H9 (cell line): ENCODE results near the gene AKR7A3. TPM values are rescaled to one million over a fixed set of nuclear protein-coding genes. Genes with fewer than 3 reads are reported as not detected.

Experiments
- DNase-seq: peaks from one replicate; pipeline ENCODE4 v3.0.0-alpha.2; 2017
- H2AFZ ChIP-seq: one replicate; pipeline ENCODE4 v1.6.1; 2013; ENCODE audit warnings: mild to moderate bottlenecking, low read length, control low read depth, moderate library complexity
- H2AK5ac ChIP-seq: 2 replicates; pipeline ENCODE4 v1.6.1; 2013; ENCODE audit warnings: low read length, control low read depth, mixed read lengths; ENCODE audit not compliant: insufficient read length
- H2BK120ac ChIP-seq: one replicate; pipeline ENCODE4 v1.6.1; 2013; ENCODE audit warnings: low read depth, mild to moderate bottlenecking, low read length, control low read depth, inconsistent platforms; ENCODE audit not compliant: poor library complexity, severe bottlenecking
- H2BK12ac ChIP-seq: 2 replicates; pipeline ENCODE4 v1.6.1; 2013; ENCODE audit warnings: low read length, control low read depth, mixed read lengths, low read depth; ENCODE audit not compliant: insufficient read length
- H2BK15ac ChIP-seq: 2 replicates; pipeline ENCODE4 v1.6.1; 2013; ENCODE audit warnings: low read depth, low read length, control low read depth
- H2BK20ac ChIP-seq: one replicate; pipeline ENCODE4 v1.6.1; 2013; ENCODE audit warnings: low read depth, mild to moderate bottlenecking, low read length, control low read depth, inconsistent platforms; ENCODE audit not compliant: poor library complexity, severe bottlenecking
- H2BK5ac ChIP-seq: 2 replicates; pipeline ENCODE4 v1.6.1; 2013; ENCODE audit warnings: low read length, control low read depth, mixed read lengths; ENCODE audit not compliant: insufficient read length
- H3K14ac ChIP-seq: 2 replicates; pipeline ENCODE4 v1.6.1; 2013; ENCODE audit warnings: low read length, control low read depth; ENCODE audit not compliant: insufficient read depth
- H3K18ac ChIP-seq: 2 replicates; pipeline ENCODE4 v1.6.1; 2013; ENCODE audit warnings: low read depth, mild to moderate bottlenecking, mixed read lengths, low read length, control low read depth; ENCODE audit not compliant: insufficient read length
- H3K23ac ChIP-seq: 2 replicates; pipeline ENCODE4 v1.6.1; 2013; ENCODE audit warnings: low read length, control low read depth, mixed read lengths, low read depth; ENCODE audit not compliant: insufficient read length
- H3K23me2 ChIP-seq: 2 replicates; pipeline ENCODE4 v1.6.1; 2013; ENCODE audit warnings: low read depth, mild to moderate bottlenecking, mixed read lengths, low read length, control low read depth; ENCODE audit not compliant: insufficient read length, poor library complexity, severe bottlenecking
- H3K27ac ChIP-seq: 2 replicates; pipeline ENCODE4 v1.5.1; 2013; ENCODE audit warnings: low read length, control low read depth, mixed read lengths, low read depth; ENCODE audit not compliant: insufficient read length
- H3K27me3 ChIP-seq: 2 replicates; pipeline ENCODE4 v1.6.1; 2013; ENCODE audit warnings: low read length, control low read depth, inconsistent platforms; ENCODE audit not compliant: insufficient read depth
- H3K4ac ChIP-seq: 2 replicates; pipeline ENCODE4 v1.6.1; 2013; ENCODE audit warnings: low read depth, mild to moderate bottlenecking, control low read depth, inconsistent platforms, low read length, moderate library complexity
- H3K4me1 ChIP-seq: 2 replicates; pipeline ENCODE4 v1.6.1; 2013; ENCODE audit warnings: low read length, control low read depth, inconsistent platforms; ENCODE audit not compliant: insufficient read depth
- H3K4me2 ChIP-seq: 2 replicates; pipeline ENCODE4 v1.6.1; 2013; ENCODE audit warnings: low read length, control low read depth, mixed read lengths; ENCODE audit not compliant: insufficient read length, insufficient read depth
- H3K56ac ChIP-seq: 2 replicates; pipeline ENCODE4 v1.6.1; 2013; ENCODE audit warnings: low read depth, mild to moderate bottlenecking, mixed read lengths, low read length, control low read depth; ENCODE audit not compliant: insufficient read length
- H3K79me1 ChIP-seq: 2 replicates; pipeline ENCODE4 v1.6.1; 2013; ENCODE audit warnings: low read depth, mild to moderate bottlenecking, moderate library complexity, low read length, control low read depth, inconsistent platforms; ENCODE audit not compliant: insufficient read depth, poor library complexity, severe bottlenecking
- H3K79me2 ChIP-seq: 2 replicates; pipeline ENCODE4 v1.6.1; 2013; ENCODE audit warnings: low read length, control low read depth, inconsistent platforms; ENCODE audit not compliant: insufficient read depth
- H3K9ac ChIP-seq: 2 replicates; pipeline ENCODE4 v1.6.1; 2013; ENCODE audit warnings: low read length, control low read depth, mixed read lengths; ENCODE audit not compliant: insufficient read length; ENCODE audit errors: extremely low read depth
- H3K9me3 ChIP-seq: one replicate; pipeline ENCODE4 v1.6.1; 2013; ENCODE audit warnings: low read depth, low read length, inconsistent platforms; ENCODE audit not compliant: control insufficient read depth
- H3T11ph ChIP-seq: one replicate; pipeline ENCODE4 v1.6.1; 2013; ENCODE audit warnings: mild to moderate bottlenecking, low read length, control low read depth, inconsistent platforms
- H4K20me1 ChIP-seq: one replicate; pipeline ENCODE4 v1.6.1; 2013; ENCODE audit not compliant: control insufficient read depth, insufficient read length, insufficient read depth
- H4K5ac ChIP-seq: 2 replicates; pipeline ENCODE4 v1.6.1; 2013; ENCODE audit warnings: low read depth, mild to moderate bottlenecking, mixed read lengths, low read length, control low read depth; ENCODE audit not compliant: insufficient read length
- H4K8ac ChIP-seq: replicated peaks from 2 replicates; pipeline ENCODE4 v1.6.1; 2013; ENCODE audit warnings: low read length, control low read depth, mixed read lengths, low read depth; ENCODE audit not compliant: insufficient read length
- H4K91ac ChIP-seq: 2 replicates; pipeline ENCODE4 v1.6.1; 2013; ENCODE audit warnings: low read depth, mild to moderate bottlenecking, moderate library complexity, mixed read lengths, low read length, control low read depth; ENCODE audit not compliant: insufficient read length
- H3K27ac Mint-ChIP-seq, 3 experiments: 2 replicates in 2 of 3; 3 replicates in 1 of 3; pipeline ENCODE4 v1.8.0; 2020 to 2021; ENCODE audit warnings: mixed read lengths in 3 of 3, mild to moderate bottlenecking in 1 of 3, moderate library complexity in 1 of 3
- H3K27me3 Mint-ChIP-seq: 2 replicates; pipeline ENCODE4 v1.8.0; 2021; ENCODE audit warnings: low read depth, mild to moderate bottlenecking, moderate library complexity, mixed read lengths
- H3K36me3 Mint-ChIP-seq, 3 experiments: 2 replicates in 2 of 3; 3 replicates in 1 of 3; pipeline ENCODE4 v1.8.0; 2020 to 2021; ENCODE audit warnings: low read depth in 3 of 3, mixed read lengths in 3 of 3; ENCODE audit not compliant: insufficient read depth in 1 of 3
- H3K4me1 Mint-ChIP-seq, 2 experiments: 2 replicates each; pipeline ENCODE4 v1.8.0; 2020; ENCODE audit warnings: mixed read lengths in 2 of 2
- H3K4me3 Mint-ChIP-seq, 2 experiments: 2 replicates in 1 of 2; 3 replicates in 1 of 2; pipeline ENCODE4 v1.8.0; 2020 to 2021; ENCODE audit warnings: mild to moderate bottlenecking in 2 of 2, mixed read lengths in 2 of 2, moderate library complexity in 1 of 2
- H3K9me3 Mint-ChIP-seq, 2 experiments: 2 replicates in 1 of 2; 3 replicates in 1 of 2; pipeline ENCODE4 v1.8.0; 2020; ENCODE audit warnings: mild to moderate bottlenecking in 2 of 2, mixed read lengths in 2 of 2, moderate library complexity in 1 of 2
- WGBS: extraction: QIAGEN DNeasy Blood & Tissue Kit; methylation state at CpG from one replicate; pipeline ENCODE4 v1.1.7; 2013; ENCODE audit warnings: missing lambda C conversion rate, low lambda C conversion rate, mixed read lengths; ENCODE audit not compliant: insufficient read length; ENCODE audit errors: extremely low coverage; 5-methylcytosine and 5-hydroxymethylcytosine counted together
- total RNA-seq: library from RNA; stranded (reverse); gene quantifications from 2 replicates; pipeline ENCODE4 v1.2.1, GENCODE V29; 2021
- TF ChIP-seq, protein P1 (sequence below): fragments of 200-600 bp; sonication (generic); conservative IDR thresholded peaks from 3 replicates; pipeline ENCODE4 v1.8.0; 2021; ENCODE audit warnings: antibody characterized with exemption, mild to moderate bottlenecking

AKR7A3 gene
- total RNA-seq, 1 experiment from 2014 or later: 0.74 TPM

DNA sequence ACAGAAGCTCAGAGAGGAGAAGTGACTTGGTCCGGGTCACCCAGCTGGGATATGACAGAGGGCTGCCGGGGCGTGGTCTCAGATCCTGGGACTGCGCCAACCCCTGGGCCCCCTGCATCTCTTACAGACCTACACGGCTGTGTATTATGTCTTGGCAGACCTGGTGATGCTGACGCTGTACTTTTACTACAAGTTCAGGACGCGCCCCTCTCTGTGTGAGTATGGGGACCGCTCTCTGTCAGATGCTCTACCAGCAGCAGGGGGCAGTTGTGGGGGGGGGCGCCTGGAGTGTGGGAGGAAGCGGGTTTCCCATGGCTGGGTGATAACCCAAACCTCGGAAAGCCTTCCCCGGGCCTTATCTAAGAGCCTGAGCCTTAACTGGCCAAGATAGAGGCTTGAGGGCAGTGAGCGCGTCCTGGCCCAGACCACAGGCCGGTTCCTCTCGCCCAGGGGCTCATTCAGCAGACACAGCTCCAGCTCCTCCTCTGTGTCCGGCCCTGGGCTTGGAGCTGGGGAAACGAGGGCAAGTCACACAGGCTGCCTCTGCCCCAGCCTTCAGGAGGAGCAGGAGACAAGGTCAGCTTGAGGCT, 36.9 kb upstream of the AKR7A3 start:
- Histone ChIP-seq H3K79me1 (no peaks in the 10 kb centered on the region), H2BK20ac (no peak overlapping the region), H3K14ac (no peak overlapping the region), H3K4ac (no peak overlapping the region), H3K4me1 (no peaks in the 10 kb centered on the region), H3K23me2 (no peaks in the 10 kb centered on the region), H3K27ac (no peak overlapping the region), H3K9me3 (no peaks in the 10 kb centered on the region), H3K9ac (no peak overlapping the region), H4K20me1 (no peaks in the 10 kb centered on the region), H2BK5ac (no peak overlapping the region), H4K5ac (no peak overlapping the region), H3K23ac (no peak overlapping the region), H3K27me3 (no peaks in the 10 kb centered on the region), H3K79me2 (no peaks in the 10 kb centered on the region), H2AK5ac (no peak overlapping the region), H2BK12ac (no peak overlapping the region), H4K8ac (no peak overlapping the region), H3K4me2 (no peak overlapping the region), H4K91ac (no peak overlapping the region), H2AFZ (no peak overlapping the region), H3K56ac (no peak overlapping the region), H3K18ac (no peak overlapping the region), H3T11ph (no peak overlapping the region), H2BK120ac (no peak overlapping the region), H2BK15ac (no peak overlapping the region)
- peaks cover 12 to 35% (median 31%) of the 10 kb centered on the region in 3 experiments; a peak in 6 of 7 replicates for H3K36me3 Mint-ChIP-seq
- H3K27ac Mint-ChIP-seq: no peak overlapping the region
- DNase-seq: peak; percentile 17
- no peaks in the 10 kb centered on the region for H3K4me1 Mint-ChIP-seq
- no peak overlapping the region for H3K4me3 Mint-ChIP-seq
- H3K9me3 Mint-ChIP-seq: no peaks in the 10 kb centered on the region
- no peaks in the 10 kb centered on the region; the same call in 1 of the 2 replicates for H3K27me3 Mint-ChIP-seq
- no CpG with 5 or more reads among the region's 19 CpGs for WGBS
- TF ChIP-seq, protein P1, sequence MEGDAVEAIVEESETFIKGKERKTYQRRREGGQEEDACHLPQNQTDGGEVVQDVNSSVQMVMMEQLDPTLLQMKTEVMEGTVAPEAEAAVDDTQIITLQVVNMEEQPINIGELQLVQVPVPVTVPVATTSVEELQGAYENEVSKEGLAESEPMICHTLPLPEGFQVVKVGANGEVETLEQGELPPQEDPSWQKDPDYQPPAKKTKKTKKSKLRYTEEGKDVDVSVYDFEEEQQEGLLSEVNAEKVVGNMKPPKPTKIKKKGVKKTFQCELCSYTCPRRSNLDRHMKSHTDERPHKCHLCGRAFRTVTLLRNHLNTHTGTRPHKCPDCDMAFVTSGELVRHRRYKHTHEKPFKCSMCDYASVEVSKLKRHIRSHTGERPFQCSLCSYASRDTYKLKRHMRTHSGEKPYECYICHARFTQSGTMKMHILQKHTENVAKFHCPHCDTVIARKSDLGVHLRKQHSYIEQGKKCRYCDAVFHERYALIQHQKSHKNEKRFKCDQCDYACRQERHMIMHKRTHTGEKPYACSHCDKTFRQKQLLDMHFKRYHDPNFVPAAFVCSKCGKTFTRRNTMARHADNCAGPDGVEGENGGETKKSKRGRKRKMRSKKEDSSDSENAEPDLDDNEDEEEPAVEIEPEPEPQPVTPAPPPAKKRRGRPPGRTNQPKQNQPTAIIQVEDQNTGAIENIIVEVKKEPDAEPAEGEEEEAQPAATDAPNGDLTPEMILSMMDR: no peak
